HG02642 (cell line): ENCODE data around the gene MAN1A1.
A peak's percentile ranks its signal among the peaks of the same experiment; 100 is the strongest.

Experiments
- ATAC-seq: cut with Tn5 transposase; IDR thresholded peaks from one replicate; pipeline ENCODE4 v1.9.1; 2021; ENCODE audit warnings: mild to moderate bottlenecking; ENCODE audit not compliant: unreplicated experiment, poor library complexity

MAN1A1 gene

DNA sequence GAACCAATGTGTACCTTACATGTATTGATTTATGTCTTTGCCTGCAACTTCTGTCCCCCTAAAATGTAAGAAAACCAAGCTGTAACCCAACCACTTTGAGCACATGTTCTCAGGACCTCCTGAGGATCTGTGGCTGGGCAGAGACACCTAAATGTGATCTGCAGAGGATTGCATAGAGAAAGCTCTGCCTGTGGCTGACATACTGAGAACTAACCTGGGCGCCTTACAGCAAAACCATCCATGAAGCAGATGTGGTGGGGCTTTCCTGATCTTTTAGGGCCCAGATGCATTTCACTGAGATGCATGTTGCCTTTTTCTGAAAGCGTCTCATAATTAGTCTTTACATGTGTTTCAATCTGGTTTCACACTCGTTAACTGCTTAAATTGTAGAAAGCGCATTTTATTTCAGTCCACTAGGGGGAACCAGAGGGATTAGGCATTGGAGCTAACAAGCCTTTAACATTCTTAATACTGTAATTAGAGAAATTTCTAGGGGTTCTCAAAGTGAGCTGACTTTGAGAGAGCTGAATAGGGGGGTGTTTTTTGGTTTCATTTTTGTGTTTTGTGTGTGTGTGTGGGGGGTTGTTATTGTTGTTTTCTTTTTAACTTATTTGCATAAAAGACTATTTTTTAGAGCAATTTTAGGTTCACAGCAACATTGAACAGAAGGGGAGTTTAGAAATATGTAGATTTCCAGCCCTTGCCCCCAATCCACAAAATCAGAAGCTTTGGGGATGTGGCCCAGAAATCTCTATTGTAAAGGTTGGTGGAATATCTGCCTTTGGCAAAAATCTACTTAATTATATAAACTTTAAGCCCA, 220.2 kb downstream of the MAN1A1 start:
- peak; percentile 88 for ATAC-seq

DNA sequence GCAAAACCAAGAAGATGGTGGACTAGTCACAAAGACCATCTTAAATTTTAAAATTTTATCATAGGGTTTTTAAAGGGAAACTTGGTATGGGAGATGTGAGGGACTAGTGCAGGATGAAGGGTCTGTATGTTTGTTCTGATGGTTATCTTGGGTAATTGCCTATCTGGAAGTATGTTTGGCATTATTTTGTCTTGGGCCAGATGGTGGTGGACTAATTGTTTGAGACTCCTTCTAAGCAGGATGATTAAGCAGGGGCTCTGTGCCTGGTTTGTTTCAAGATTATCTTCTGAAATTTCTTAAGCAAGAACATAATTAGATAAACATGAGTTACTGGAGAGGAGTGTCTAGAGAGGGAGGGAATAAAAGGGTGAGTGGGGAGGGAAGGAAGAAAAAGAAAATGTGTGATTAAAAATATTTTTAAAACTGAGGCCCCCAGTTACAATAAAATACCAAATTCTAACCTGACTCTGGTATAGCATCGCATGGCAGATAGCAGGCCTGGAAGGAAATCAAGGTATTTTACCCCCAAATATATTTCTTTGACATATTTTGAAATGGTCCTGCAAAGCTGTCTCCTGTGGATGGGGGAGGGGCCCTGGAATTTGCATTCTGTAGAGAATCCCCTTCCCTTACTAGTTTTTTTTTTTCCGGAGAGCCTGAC, 221.2 kb downstream of the MAN1A1 start:
- ATAC-seq, result no peak

DNA sequence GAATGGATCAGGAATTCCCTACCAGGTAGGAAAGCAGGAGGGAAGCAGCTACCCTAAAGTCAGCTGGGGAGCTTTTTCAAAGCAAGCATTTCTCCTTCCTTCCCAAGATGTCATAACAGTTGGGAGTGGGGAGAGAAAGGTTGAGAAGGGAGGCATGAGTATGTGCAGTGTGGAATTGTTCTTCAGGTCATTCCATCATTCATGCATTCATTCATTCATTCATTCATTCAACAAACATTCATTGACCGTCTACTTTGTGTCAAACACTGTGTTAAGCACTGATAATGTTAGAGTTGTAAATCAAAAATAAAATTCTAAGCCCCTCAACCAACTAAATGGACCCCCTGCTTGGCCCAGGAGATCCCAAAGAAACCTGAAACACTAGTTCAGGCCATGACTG, 221.9 kb downstream of the MAN1A1 start:
- no peak for ATAC-seq
